Neural cell (in vitro differentiated cells): ENCODE data around the gene TOM1.

ENCODE experiments used
- CTCF ChIP-seq: fragments of 450-650 bp; IDR thresholded peaks from 2 replicates; pipeline ENCODE4 v1.5.1; 2014; ENCODE audit warnings: antibody characterized with exemption, mild to moderate bottlenecking, moderate library complexity; ENCODE audit not compliant: poor library complexity, severe bottlenecking
- EP300 ChIP-seq: fragments of 450-650 bp; conservative IDR thresholded peaks from 2 replicates; pipeline ENCODE4 v1.6.1; 2014; ENCODE audit warnings: antibody characterized with exemption, mild to moderate bottlenecking, moderate library complexity; ENCODE audit not compliant: poor library complexity, severe bottlenecking
- EZH2 ChIP-seq: fragments of 200-600, 300-800 bp; shearing (Covaris generic), sonication (generic); IDR thresholded peaks from 2 replicates; pipeline ENCODE4 v1.6.1; 2014; ENCODE audit warnings: antibody characterized with exemption, low read length, borderline replicate concordance, mild to moderate bottlenecking; ENCODE audit not compliant: insufficient read depth, poor library complexity, severe bottlenecking
- MXI1 ChIP-seq: fragments of 450-650 bp; conservative IDR thresholded peaks from 2 replicates; pipeline ENCODE4 v1.6.1; 2014; ENCODE audit warnings: antibody characterized with exemption, mild to moderate bottlenecking; ENCODE audit not compliant: poor library complexity, severe bottlenecking
- POLR2AphosphoS5 ChIP-seq: IDR thresholded peaks from 2 replicates; pipeline ENCODE4 v1.6.1; 2012
- RAD21 ChIP-seq: fragments of 450-650 bp; conservative IDR thresholded peaks from 2 replicates; pipeline ENCODE4 v1.6.1; 2014; ENCODE audit warnings: antibody characterized with exemption, mild to moderate bottlenecking, moderate library complexity

- TF ChIP-seq CTCF (no peak), EZH2 (no peak), POLR2AphosphoS5 (no peak), EP300 (no peak), MXI1 (no peak), RAD21 (no peak)
These were observed 8.2 kb downstream of the TOM1 start for GRCh38 chr22:35307892-35308291.
